GM12891 (cell line): ENCODE data around the gene MSRB3.

ENCODE experiments used
- PAX5 ChIP-seq: IDR thresholded peaks from 2 replicates; pipeline ENCODE4 v1.6.1; 2011; ENCODE audit warnings: low read length, moderate library complexity, mild to moderate bottlenecking; ENCODE audit not compliant: insufficient read depth, severe bottlenecking
- POLR2A ChIP-seq: IDR thresholded peaks from 2 replicates; pipeline ENCODE4 v1.6.1; 2011; ENCODE audit warnings: low read depth, low read length, control low read depth

DNA sequence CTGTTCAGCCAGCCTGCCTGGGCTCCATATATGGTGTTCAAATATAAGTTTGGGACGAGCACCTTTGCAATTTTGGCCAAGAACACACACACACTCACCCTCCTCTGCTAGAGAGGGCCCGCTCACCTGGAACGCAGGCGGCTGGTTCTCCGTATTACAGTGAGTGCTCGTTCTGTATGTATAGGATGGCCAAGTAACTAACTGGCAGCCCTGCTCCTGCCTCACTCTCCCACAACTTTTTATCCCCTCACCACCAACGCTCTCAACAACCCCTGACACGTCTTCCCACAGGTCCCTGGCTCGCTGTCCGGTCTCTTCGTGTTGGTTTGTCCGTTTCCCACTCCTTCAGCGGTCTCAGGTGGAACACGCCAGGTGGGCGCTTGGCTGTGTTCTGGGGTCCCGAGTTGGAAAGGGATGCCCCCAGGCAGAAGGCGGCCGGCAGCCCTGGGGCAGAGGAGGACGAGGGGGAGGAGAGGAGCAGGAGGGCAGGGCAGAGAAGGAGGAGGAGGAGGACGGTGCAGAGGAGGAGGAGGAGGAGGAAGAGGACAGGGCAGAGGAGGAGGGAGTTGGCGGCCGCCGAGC lies 398 bp upstream of the MSRB3 start:
- TF ChIP-seq POLR2A = no peak
- TF ChIP-seq PAX5 = no peak
